22Rv1 (cell line): ENCODE measurements around the gene BNC2.

Experiments
- H3K27ac ChIP-seq: fragments of 450-650 bp; 2 replicates; pipeline ENCODE4 v1.5.1; 2017
- ZFX ChIP-seq: fragments of 450-650 bp; IDR thresholded peaks from 2 replicates; pipeline ENCODE4 v1.6.1; 2017; ENCODE audit warnings: antibody characterized with exemption, borderline replicate concordance
- TF ChIP-seq, protein P1 (sequence below): fragments of 450-650 bp; IDR thresholded peaks from 2 replicates; pipeline ENCODE4 v1.5.1; 2017; ENCODE audit warnings: mild to moderate bottlenecking

BNC2 gene

GRCh38 chr9:16813838-16814237 lies 56.6 kb downstream of the BNC2 start:
- no peak overlapping the region for H3K27ac ChIP-seq
- no peak for TF ChIP-seq ZFX
- TF ChIP-seq, protein P1, sequence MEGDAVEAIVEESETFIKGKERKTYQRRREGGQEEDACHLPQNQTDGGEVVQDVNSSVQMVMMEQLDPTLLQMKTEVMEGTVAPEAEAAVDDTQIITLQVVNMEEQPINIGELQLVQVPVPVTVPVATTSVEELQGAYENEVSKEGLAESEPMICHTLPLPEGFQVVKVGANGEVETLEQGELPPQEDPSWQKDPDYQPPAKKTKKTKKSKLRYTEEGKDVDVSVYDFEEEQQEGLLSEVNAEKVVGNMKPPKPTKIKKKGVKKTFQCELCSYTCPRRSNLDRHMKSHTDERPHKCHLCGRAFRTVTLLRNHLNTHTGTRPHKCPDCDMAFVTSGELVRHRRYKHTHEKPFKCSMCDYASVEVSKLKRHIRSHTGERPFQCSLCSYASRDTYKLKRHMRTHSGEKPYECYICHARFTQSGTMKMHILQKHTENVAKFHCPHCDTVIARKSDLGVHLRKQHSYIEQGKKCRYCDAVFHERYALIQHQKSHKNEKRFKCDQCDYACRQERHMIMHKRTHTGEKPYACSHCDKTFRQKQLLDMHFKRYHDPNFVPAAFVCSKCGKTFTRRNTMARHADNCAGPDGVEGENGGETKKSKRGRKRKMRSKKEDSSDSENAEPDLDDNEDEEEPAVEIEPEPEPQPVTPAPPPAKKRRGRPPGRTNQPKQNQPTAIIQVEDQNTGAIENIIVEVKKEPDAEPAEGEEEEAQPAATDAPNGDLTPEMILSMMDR, result no peak

GRCh38 chr9:16811987-16812685 lies 58.3 kb downstream of the BNC2 start:
- no peak for TF ChIP-seq ZFX
- TF ChIP-seq, protein P1, result no peak
- no peak overlapping the region for H3K27ac ChIP-seq

GRCh38 chr9:16809912-16810610 lies 60.4 kb downstream of the BNC2 start:
- H3K27ac ChIP-seq, result no peak overlapping the region
- no peak for TF ChIP-seq ZFX
- TF ChIP-seq, protein P1, result no peak

DNA sequence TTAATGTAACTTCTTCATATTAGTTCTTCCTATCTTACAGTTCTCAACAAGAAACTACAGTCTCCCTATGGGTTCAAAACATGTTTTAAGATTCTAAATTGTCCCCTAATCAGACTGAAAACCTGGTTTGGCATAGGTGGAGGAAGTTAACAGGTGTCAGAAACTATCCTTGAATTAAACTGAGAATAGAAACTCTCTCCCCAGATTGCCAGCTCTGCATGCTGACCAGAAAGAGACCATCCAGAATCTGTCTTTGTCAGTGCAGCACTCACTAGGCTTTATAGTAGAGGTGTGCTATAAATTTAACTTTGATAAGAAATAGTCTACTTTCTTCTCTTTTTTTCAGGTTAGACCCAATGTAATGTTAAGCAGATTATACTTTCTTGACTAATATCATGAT lies 63.8 kb downstream of the BNC2 start:
- no peak overlapping the region for H3K27ac ChIP-seq
- TF ChIP-seq, protein P1, result no peak
- no peak for TF ChIP-seq ZFX

- TF ChIP-seq ZFX, result no peak
- TF ChIP-seq, protein P1, result no peak
- H3K27ac ChIP-seq, result no peak overlapping the region
Measured at GRCh38 chr9:16803648-16804047, 66.8 kb downstream of the BNC2 start.

- no peak for TF ChIP-seq ZFX
- TF ChIP-seq, protein P1, result no peak
- no peak overlapping the region for H3K27ac ChIP-seq
Measured at GRCh38 chr9:16801871-16802466, 68.5 kb downstream of the BNC2 start.
